Hepatocyte (in vitro differentiated cells): ENCODE results near the gene PRR19. TPM values are rescaled to one million over a fixed set of nuclear protein-coding genes. Genes with fewer than 3 reads are reported as not detected.

Experiments
- DNase-seq: peaks from one replicate; pipeline ENCODE4 v3.0.0-alpha.2; 2016; ENCODE audit warnings: low spot score
- H2AFZ ChIP-seq: fragments of 200-600 bp; sonication (generic); 2 replicates; pipeline ENCODE4 v1.6.0; 2016; ENCODE audit warnings: antibody characterized with exemption, mild to moderate bottlenecking
- H3K27ac ChIP-seq: fragments of 200-600 bp; sonication (generic); 2 replicates; pipeline ENCODE4 v1.5.1; 2016; ENCODE audit warnings: mild to moderate bottlenecking
- H3K27me3 ChIP-seq: fragments of 200-600 bp; sonication (generic); 2 replicates; pipeline ENCODE4 v1.6.1; 2016
- H3K36me3 ChIP-seq: fragments of 200-600 bp; sonication (generic); replicated peaks from 2 replicates; pipeline ENCODE4 v1.5.1; 2016; ENCODE audit warnings: low read depth; ENCODE audit not compliant: insufficient read depth
- H3K4me1 ChIP-seq: fragments of 200-600 bp; sonication (generic); 2 replicates; pipeline ENCODE4 v1.5.1; 2016; ENCODE audit warnings: mild to moderate bottlenecking, moderate library complexity; ENCODE audit not compliant: insufficient read depth
- H3K4me2 ChIP-seq: fragments of 200-600 bp; sonication (generic); 2 replicates; pipeline ENCODE4 v1.6.0; 2016
- H3K4me3 ChIP-seq: fragments of 200-600 bp; sonication (generic); 2 replicates; pipeline ENCODE4 v1.5.1; 2016; ENCODE audit warnings: mild to moderate bottlenecking
- H3K79me2 ChIP-seq: fragments of 200-600 bp; sonication (generic); 2 replicates; pipeline ENCODE4 v1.6.0; 2017; ENCODE audit warnings: mild to moderate bottlenecking
- H3K9me2 ChIP-seq: fragments of 200-600 bp; sonication (generic); replicated peaks from 2 replicates; pipeline ENCODE4 v1.6.0; 2017; ENCODE audit warnings: mild to moderate bottlenecking; ENCODE audit not compliant: insufficient read depth
- H3K9me3 ChIP-seq: fragments of 200-600 bp; sonication (generic); 2 replicates; pipeline ENCODE4 v1.5.1; 2016; ENCODE audit warnings: low read depth, mild to moderate bottlenecking
- H4K20me1 ChIP-seq: fragments of 200-600 bp; sonication (generic); 2 replicates; pipeline ENCODE4 v1.6.0; 2016; ENCODE audit warnings: mild to moderate bottlenecking; ENCODE audit not compliant: insufficient read depth, poor library complexity, severe bottlenecking
- EZH2 ChIP-seq: fragments of 200-600 bp; sonication (generic); IDR thresholded peaks from 2 replicates; pipeline ENCODE4 v1.6.1; 2016; ENCODE audit warnings: antibody characterized with exemption, mild to moderate bottlenecking, borderline replicate concordance
- EZH2phosphoT487 ChIP-seq: fragments of 200-600 bp; sonication (generic); IDR thresholded peaks from one replicate; pipeline ENCODE4 v1.6.1; 2018; ENCODE audit warnings: antibody characterized with exemption, mild to moderate bottlenecking, low read depth, moderate library complexity; ENCODE audit not compliant: unreplicated experiment, severe bottlenecking
- WGBS: methylation state at CpG from one replicate; pipeline ENCODE4 v1.1.6; 2016; ENCODE audit warnings: low lambda C conversion rate; ENCODE audit errors: missing lambda C conversion rate; 5-methylcytosine and 5-hydroxymethylcytosine counted together
- polyA plus RNA-seq: library from polyadenylated mRNA; unstranded; fragments of >200 nt; fragmentation: Nextera tagmentation; extraction: Ambion mirVana; gene quantifications from 2 replicates; pipeline ENCODE4 v1.2.1, GENCODE V29; 2016
- total RNA-seq: library from RNA; depleted of rRNA; stranded (reverse); fragments of >200 nt; gene quantifications from 2 replicates; pipeline ENCODE4 v1.2.3, GENCODE V29; 2014
- TF ChIP-seq, protein P1 (sequence below): fragments of 200-600 bp; sonication (generic); IDR thresholded peaks from 2 replicates; pipeline ENCODE4 v1.5.1; 2016; ENCODE audit warnings: antibody characterized with exemption, mild to moderate bottlenecking; ENCODE audit not compliant: poor library complexity

Gene PRR19
- total and polyA plus RNA-seq, 2 experiments from 2014 or later: 2.2 to 3.0 TPM

DNA sequence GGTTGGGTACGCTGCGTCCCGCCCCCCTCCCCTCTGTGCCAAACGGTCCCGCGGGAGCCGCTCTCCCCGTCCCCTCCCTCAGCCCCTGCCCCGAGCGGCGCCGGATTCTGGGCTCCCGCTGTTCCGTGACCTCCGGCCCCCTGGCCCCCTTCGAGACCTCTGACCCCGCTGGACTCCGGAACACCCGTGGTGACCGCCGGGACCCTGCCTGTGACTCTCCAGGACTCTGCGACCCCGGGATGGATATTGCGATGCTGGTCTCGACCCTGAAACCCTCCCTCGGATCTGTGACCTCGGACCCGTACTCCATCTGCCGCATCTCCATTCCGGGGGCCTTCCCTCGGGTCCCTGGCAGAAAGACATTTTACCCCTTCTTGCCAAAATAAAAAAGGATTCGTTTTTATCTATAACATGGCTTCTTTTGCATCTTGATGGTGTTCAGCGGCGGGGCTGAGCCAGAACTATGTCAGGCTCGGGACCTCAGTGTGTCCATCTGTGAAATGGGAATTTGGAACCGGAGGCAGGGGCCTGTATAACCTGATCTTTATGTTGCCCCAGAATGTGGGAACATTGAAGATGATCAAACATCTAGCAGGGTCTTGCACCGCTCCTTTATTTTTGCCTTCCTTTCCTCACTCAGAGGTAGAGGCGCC lies 22.8 kb downstream of the PRR19 start:
- Histone ChIP-seq H3K4me1 (peaks cover 25% of the 10 kb centered on the region), H3K9me3 (no peaks in the 10 kb centered on the region), H3K9me2 (no peaks in the 10 kb centered on the region), H4K20me1 (peaks cover 3% of the 10 kb centered on the region), H3K36me3 (no peaks in the 10 kb centered on the region), H3K27ac (no peak overlapping the region), H2AFZ (peak overlapping the region; percentile 1), H3K79me2 (peaks cover 40% of the 10 kb centered on the region), H3K4me2 (peak overlapping the region; percentile 64), H3K27me3 (peaks cover 45% of the 10 kb centered on the region), H3K4me3 (no peak overlapping the region)
- no peak for DNase-seq
- TF ChIP-seq EZH2 (peak; percentile 3), EZH2phosphoT487 (peak; percentile 84)
- TF ChIP-seq, protein P1, sequence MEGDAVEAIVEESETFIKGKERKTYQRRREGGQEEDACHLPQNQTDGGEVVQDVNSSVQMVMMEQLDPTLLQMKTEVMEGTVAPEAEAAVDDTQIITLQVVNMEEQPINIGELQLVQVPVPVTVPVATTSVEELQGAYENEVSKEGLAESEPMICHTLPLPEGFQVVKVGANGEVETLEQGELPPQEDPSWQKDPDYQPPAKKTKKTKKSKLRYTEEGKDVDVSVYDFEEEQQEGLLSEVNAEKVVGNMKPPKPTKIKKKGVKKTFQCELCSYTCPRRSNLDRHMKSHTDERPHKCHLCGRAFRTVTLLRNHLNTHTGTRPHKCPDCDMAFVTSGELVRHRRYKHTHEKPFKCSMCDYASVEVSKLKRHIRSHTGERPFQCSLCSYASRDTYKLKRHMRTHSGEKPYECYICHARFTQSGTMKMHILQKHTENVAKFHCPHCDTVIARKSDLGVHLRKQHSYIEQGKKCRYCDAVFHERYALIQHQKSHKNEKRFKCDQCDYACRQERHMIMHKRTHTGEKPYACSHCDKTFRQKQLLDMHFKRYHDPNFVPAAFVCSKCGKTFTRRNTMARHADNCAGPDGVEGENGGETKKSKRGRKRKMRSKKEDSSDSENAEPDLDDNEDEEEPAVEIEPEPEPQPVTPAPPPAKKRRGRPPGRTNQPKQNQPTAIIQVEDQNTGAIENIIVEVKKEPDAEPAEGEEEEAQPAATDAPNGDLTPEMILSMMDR: no peak
- WGBS: 5% methylated on average over 30 of the region's 38 CpGs

DNA sequence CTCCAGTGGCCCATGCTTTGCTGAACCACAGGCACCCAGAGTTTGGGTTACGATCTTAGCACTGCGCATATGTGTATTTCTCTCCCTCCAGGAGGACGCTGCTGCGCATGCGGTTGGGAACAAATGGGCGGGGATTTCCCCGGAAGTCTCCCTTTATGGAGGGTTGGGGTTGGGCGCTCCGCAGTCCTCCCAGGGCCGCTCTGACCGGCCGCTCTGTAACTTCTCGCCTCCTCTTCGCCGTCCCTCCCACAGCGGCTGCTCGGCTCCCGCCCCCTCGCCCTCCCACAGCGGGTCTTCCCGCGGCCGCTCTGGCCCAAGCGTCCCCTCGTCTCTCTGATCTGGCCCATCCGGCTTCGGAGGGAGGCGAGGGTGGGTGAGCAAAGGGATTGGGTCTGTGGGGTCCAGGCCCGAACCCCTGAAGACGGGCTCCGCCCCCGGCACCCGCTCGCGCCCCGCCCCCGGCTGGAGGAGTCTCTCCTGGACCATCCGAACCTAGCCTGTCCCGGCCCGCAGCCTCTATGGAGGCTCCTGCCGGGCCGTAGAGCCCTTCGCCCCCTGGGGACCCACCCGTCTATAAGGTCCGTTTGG lies 23.5 kb downstream of the PRR19 start, which contains the start of gene MEGF8:
Gene MEGF8, plus strand, starts transcription at position 328 of the 588 bp plus-strand sequence. CDS start 609 bp downstream, outside the sequence.
- peak; percentile 99 for DNase-seq
- Histone ChIP-seq H4K20me1 (peaks cover 3% of the 10 kb centered on the region), H3K4me2 (peak within 1 kb of the TSS; percentile 99), H3K9me2 (no peaks in the 10 kb centered on the region), H3K79me2 (peaks cover 45% of the 10 kb centered on the region), H3K27me3 (peaks cover 41% of the 10 kb centered on the region), H2AFZ (peak within 1 kb of the TSS; percentile 43), H3K4me3 (peak within 1 kb of the TSS; percentile 57), H3K36me3 (no peaks in the 10 kb centered on the region), H3K9me3 (no peaks in the 10 kb centered on the region), H3K27ac (peak within 1 kb of the TSS; percentile 50), H3K4me1 (peaks cover 25% of the 10 kb centered on the region)
- under 1% methylated on average over 14 of the region's 45 CpGs for WGBS
- TF ChIP-seq, protein P1: peak; percentile 96
- TF ChIP-seq EZH2: no peak

DNA sequence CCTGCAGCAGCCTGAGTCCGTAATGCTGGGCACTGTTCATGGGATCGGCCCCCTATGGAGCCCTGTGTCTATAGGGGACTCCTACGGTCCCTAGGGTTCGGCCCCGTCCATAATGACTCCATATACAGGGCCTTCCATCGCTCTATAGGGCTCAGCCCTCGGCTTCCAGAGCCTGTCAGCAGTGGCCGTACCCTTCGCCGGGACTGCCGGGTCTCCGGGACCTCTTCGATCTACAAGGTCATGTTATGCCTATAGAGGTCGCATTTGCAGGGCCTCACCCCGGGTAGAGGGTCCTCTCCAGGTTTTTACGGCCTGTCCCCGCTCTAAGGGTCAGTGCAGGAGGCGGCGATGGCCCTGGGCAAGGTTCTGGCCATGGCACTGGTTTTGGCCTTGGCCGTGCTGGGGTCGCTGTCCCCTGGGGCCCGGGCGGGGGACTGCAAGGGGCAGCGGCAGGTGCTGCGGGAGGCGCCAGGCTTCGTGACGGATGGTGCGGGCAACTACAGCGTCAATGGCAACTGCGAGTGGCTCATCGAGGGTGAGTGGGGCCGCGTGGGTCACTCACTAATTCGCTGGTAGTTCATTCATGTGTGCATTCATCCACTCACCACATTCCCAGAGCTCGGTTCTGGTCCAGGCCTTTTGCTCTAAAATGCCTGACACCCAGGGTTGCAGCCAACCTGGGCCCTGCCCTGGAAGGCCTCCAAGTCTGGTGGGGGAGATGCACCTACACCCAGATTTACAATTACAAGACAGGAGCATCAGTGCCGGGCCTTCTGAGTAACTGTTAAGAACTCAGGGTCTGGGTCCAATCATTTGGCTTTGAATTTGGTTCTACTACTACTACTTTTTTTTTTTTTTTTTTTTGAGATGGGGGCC lies 24.2 kb downstream of the PRR19 start:
- 8% methylated on average over 24 of the region's 37 CpGs for WGBS
- TF ChIP-seq, protein P1: no peak
- TF ChIP-seq EZH2 (no peak), EZH2phosphoT487 (no peak)
- H3K36me3 ChIP-seq: no peaks in the 10 kb centered on the region

More for the DNA sequence above, 24.2 kb downstream of the PRR19 start:
- peak overlapping the region; percentile 57 for H3K4me3 ChIP-seq
- H3K27me3 ChIP-seq: peaks cover 35% of the 10 kb centered on the region
- no peak for DNase-seq
- H3K4me1 ChIP-seq: peaks cover 25% of the 10 kb centered on the region
- H3K9me2 ChIP-seq: no peaks in the 10 kb centered on the region
- H3K4me2 ChIP-seq: peak overlapping the region; percentile 99
- H3K9me3 ChIP-seq: no peaks in the 10 kb centered on the region
- H3K27ac ChIP-seq: peak overlapping the region; percentile 50
- peaks cover 53% of the 10 kb centered on the region for H3K79me2 ChIP-seq
- H4K20me1 ChIP-seq: peaks cover 3% of the 10 kb centered on the region
- H2AFZ ChIP-seq: peak overlapping the region; percentile 43
